LNCAP (cell line): ENCODE results near the gene RFPL1.

Source experiments
- CTCF ChIP-seq: fragments of 450-650 bp; IDR thresholded peaks from 2 replicates; pipeline ENCODE4 v1.5.1; 2017; ENCODE audit warnings: mild to moderate bottlenecking

Gene RFPL1

GRCh38 chr22:29477723-29478318 lies 39.4 kb downstream of the RFPL1 start:
- TF ChIP-seq CTCF = no peak

GRCh38 chr22:29478326-29479276 lies 40.2 kb downstream of the RFPL1 start:
- TF ChIP-seq CTCF = no peak

GRCh38 chr22:29479417-29480261 lies 41.3 kb downstream of the RFPL1 start, which contains the start of gene NEFH:
Gene NEFH, plus strand, starts transcription at chr22:29480218. Its CDS starts 45 bp downstream, at chr22:29480263.
- no peak for TF ChIP-seq CTCF

- TF ChIP-seq CTCF = no peak
These were observed 41.8 kb downstream of the RFPL1 start for GRCh38 chr22:29480262-29480511.

- no peak for TF ChIP-seq CTCF
These were observed 42.3 kb downstream of the RFPL1 start for GRCh38 chr22:29480512-29481264.

GRCh38 chr22:29481265-29482000 lies 43.0 kb downstream of the RFPL1 start:
- TF ChIP-seq CTCF = no peak
